OCI-LY3 (cell line): ENCODE data around the gene RANBP3.

Experiments used
- CTCF ChIP-seq: fragments of 200-600, 300-600 bp; sonication (generic); IDR thresholded peaks from 2 replicates; pipeline ENCODE4 v1.5.1; 2014; ENCODE audit warnings: antibody characterized with exemption, low read length, low read depth
- EZH2phosphoT487 ChIP-seq: fragments of 200-600 bp; shearing (Covaris generic); IDR thresholded peaks from 2 replicates; pipeline ENCODE4 v1.6.1; 2018; ENCODE audit warnings: antibody characterized with exemption, mixed run types, low read depth

- TF ChIP-seq CTCF (no peak), EZH2phosphoT487 (no peak)
These were observed 939 bp upstream of the RANBP3 start for GRCh38 chr19:5978606-5979552.
